Measurements from ENCODE around the gene PI4K2B.
A peak's percentile ranks its signal among the peaks of the same experiment; 100 is the strongest.

Gene PI4K2B

DNA sequence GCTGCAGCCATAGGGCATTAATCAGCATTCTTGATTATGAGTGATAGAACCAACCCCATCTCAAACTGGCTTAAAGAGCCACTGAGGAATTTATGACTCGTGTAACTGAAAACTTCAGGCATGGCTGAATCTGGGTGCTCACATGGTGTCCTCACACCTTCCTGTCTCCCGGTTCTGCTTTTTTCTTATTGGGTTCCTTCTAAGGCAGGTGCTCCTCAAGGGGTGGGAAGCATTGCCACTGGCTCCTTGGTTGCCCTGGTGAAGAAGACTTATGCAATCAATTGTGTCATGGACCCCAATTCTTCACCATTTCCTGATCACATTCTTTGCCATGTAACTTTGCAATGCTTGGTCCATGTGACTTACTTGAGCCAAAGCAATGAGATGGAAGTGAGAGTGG lies 74.5 kb downstream of the PI4K2B start:
- Histone ChIP-seq H3K27me3 (ENCODE audit: insufficient read depth, insufficient read length) (no peaks in the 10 kb centered on the region), H3K4me1 (ENCODE audit: insufficient read depth, insufficient read length) (no peaks in the 10 kb centered on the region), H3K9me3 (ENCODE audit: insufficient read depth, low read length) (no peaks in the 10 kb centered on the region), H3K9ac (ENCODE audit: insufficient read length, low read depth) (no peak overlapping the region), H3K36me3 (ENCODE audit: insufficient read depth, insufficient read length, low read length) (no peaks in the 10 kb centered on the region), H3K4me3 (ENCODE audit: insufficient read length, low read depth) (no peak overlapping the region)
- TF ChIP-seq ZNF274 (IDR thresholded peaks at IDR 0.05; ENCODE audit: low read depth, low read length) (no peak), SUZ12 (IDR thresholded peaks at IDR 0.05; ENCODE audit: extremely low read depth, insufficient read depth, insufficient read length) (no peak), YY1 (IDR thresholded peaks at IDR 0.05; ENCODE audit: insufficient read depth, insufficient read length) (no peak)
- DNase-seq (ENCODE audit: low read depth, low spot score) = no peak

DNA sequence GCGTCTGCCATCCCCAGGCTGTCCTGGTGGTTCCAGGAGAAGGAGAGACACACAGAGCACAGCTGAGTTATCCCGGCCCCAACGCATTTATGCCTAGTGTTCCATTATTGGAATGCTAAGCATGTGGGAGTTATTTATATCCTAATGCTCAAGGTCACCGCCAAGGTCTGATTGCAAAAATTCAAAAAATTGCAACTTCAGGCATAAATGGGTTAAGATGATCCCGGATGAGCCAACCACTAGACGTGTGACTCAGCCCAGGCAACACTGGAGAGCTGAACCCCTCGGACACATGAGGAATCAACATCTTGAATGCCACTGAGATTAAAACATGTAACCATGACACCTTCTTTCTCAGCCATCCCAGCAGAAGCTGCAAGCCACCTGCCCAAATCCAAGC lies 74.9 kb downstream of the PI4K2B start:
- H3K36me3 ChIP-seq (ENCODE audit: insufficient read depth, insufficient read length, low read length) = no peaks in the 10 kb centered on the region
- H3K9ac ChIP-seq (ENCODE audit: insufficient read length, low read depth) = no peak overlapping the region
- H3K9me3 ChIP-seq (ENCODE audit: insufficient read depth, low read length) = no peaks in the 10 kb centered on the region
- H3K27me3 ChIP-seq (ENCODE audit: insufficient read depth, insufficient read length) = no peaks in the 10 kb centered on the region
- DNase-seq (ENCODE audit: low read depth, low spot score) = no peak
- H3K4me1 ChIP-seq (ENCODE audit: insufficient read depth, insufficient read length) = no peaks in the 10 kb centered on the region
- TF ChIP-seq YY1 (IDR thresholded peaks at IDR 0.05; ENCODE audit: insufficient read depth, insufficient read length) = no peak
- TF ChIP-seq SUZ12 (IDR thresholded peaks at IDR 0.05; ENCODE audit: extremely low read depth, insufficient read depth, insufficient read length) = no peak
- TF ChIP-seq ZNF274 (IDR thresholded peaks at IDR 0.05; ENCODE audit: low read depth, low read length) = no peak
- no peak overlapping the region for H3K4me3 ChIP-seq (ENCODE audit: insufficient read length, low read depth)

DNA sequence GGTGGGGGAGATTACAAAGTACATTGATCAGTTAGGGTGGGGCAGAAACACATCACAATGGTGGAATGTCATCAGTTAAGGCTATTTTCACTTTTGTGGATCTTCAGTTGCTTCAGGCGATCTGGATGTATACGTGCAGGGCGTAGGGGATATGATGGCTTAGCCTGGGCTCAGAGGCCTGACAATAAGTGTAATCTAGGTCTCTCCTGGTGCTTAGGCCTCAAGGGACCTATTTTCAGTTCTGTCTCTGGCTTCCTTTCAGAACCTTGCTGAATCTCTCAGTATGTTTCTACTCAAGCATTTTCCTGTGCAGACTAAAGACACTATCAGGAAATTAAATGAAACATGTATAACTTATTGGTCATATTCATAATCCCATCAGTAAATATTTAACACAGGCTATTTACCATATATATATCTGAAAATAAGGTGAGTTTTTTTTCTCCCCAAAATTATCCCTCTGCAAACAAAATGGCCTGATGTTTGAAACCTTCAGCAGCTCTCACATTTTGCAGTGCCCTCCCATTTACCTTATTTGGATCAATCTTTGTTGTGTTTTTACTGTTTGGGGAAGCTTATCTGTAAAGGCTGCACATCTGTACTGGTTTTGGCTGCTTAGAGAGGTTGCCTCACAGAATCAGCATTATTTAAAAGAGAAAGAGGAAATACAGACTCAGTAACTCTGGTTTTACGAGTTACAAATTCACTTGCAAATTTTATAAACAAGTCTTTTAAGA lies 76.4 kb downstream of the PI4K2B start:
- no peaks in the 10 kb centered on the region for H3K9me3 ChIP-seq (ENCODE audit: insufficient read depth, low read length)
- TF ChIP-seq SUZ12 (IDR thresholded peaks at IDR 0.05; ENCODE audit: extremely low read depth, insufficient read depth, insufficient read length) (no peak), ZNF274 (IDR thresholded peaks at IDR 0.05; ENCODE audit: low read depth, low read length) (no peak), YY1 (IDR thresholded peaks at IDR 0.05; ENCODE audit: insufficient read depth, insufficient read length) (no peak)
- H3K27me3 ChIP-seq (ENCODE audit: insufficient read depth, insufficient read length) = no peaks in the 10 kb centered on the region
- H3K36me3 ChIP-seq (ENCODE audit: insufficient read depth, insufficient read length, low read length) = peaks cover 14% of the 10 kb centered on the region
- no peak overlapping the region for H3K4me3 ChIP-seq (ENCODE audit: insufficient read length, low read depth)
- H3K9ac ChIP-seq (ENCODE audit: insufficient read length, low read depth) = no peak overlapping the region
- DNase-seq (ENCODE audit: low read depth, low spot score) = no peak
- no peaks in the 10 kb centered on the region for H3K4me1 ChIP-seq (ENCODE audit: insufficient read depth, insufficient read length)

DNA sequence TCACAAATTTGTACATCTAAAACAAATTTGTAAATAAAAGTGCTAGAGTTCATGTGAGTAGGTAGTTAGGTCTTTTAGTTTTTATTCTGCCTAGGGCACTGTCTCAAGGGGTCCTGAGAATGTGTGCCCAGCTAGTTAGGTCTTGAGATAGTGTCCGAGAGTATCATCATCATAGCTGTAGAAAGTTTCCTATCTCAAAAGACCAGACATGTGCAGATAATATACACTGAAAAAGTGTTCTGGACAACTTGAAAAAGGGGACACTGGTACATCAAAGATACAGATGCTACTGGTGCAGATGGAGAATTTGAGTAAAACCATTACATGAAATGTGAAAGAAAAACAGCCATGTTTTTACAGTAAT lies 77.0 kb downstream of the PI4K2B start:
- no peak overlapping the region for H3K9ac ChIP-seq (ENCODE audit: insufficient read length, low read depth)

DNA sequence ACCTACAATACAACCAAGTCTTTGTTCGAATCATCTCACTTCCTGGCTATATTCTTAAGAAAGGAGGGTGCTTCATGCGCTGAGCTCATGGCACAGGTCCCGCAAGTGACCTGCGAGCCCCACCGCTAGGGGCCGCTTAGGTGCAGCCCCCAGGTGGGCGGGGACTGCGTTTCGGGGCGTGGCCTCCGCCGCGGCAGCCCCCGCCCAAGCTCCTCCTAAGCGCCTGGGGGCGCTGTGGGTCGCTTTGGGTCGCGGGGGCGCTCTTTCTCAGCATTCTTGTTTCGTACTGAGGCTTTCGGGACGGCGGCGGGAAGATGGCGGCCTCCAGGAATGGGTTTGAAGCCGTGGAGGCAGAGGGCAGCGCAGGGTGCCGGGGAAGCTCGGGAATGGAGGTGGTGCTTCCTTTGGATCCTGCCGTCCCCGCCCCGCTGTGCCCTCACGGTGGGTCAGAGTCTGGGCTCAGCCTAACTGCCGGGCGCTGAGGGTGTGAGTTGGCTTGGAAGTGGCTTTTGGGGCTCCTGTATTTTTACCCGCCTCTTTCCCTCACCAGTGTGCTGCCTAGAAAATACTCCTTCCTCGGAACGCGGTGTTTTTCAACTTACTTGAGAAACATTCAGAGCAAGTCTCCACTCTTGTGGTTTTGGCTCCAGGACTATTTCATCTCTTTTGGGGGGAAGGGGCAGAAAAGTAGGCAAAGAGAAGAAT lies 78.8 kb downstream of the PI4K2B start, which contains the start of gene ZCCHC4:
ZCCHC4 (plus strand) TSS at position 279 of the 705 bp plus-strand sequence; CDS start at position 315, 36 bp downstream.
- peak within 1 kb of the TSS; percentile 98 for H3K4me3 ChIP-seq (ENCODE audit: insufficient read length, low read depth)
- no peaks in the 10 kb centered on the region for H3K9me3 ChIP-seq (ENCODE audit: insufficient read depth, low read length)
- peak; percentile 87 for DNase-seq (ENCODE audit: low read depth, low spot score)
- no peaks in the 10 kb centered on the region for H3K27me3 ChIP-seq (ENCODE audit: insufficient read depth, insufficient read length)
- no peaks in the 10 kb centered on the region for H3K4me1 ChIP-seq (ENCODE audit: insufficient read depth, insufficient read length)
- peaks cover 38% of the 10 kb centered on the region for H3K36me3 ChIP-seq (ENCODE audit: insufficient read depth, insufficient read length, low read length)
- TF ChIP-seq ZNF274 (IDR thresholded peaks at IDR 0.05; ENCODE audit: low read depth, low read length) (no peak), YY1 (IDR thresholded peaks at IDR 0.05; ENCODE audit: insufficient read depth, insufficient read length) (peak; percentile 93), SUZ12 (IDR thresholded peaks at IDR 0.05; ENCODE audit: extremely low read depth, insufficient read depth, insufficient read length) (no peak)
- peak within 1 kb of the TSS; percentile 96 for H3K9ac ChIP-seq (ENCODE audit: insufficient read length, low read depth)

More for the DNA sequence above, 77.0 kb downstream of the PI4K2B start:
- no peak for DNase-seq (ENCODE audit: low read depth, low spot score)
- no peaks in the 10 kb centered on the region for H3K4me1 ChIP-seq (ENCODE audit: insufficient read depth, insufficient read length)
- peaks cover 19% of the 10 kb centered on the region for H3K36me3 ChIP-seq (ENCODE audit: insufficient read depth, insufficient read length, low read length)
- TF ChIP-seq YY1 (IDR thresholded peaks at IDR 0.05; ENCODE audit: insufficient read depth, insufficient read length) = no peak
- no peak for TF ChIP-seq ZNF274 (IDR thresholded peaks at IDR 0.05; ENCODE audit: low read depth, low read length)
- no peak for TF ChIP-seq SUZ12 (IDR thresholded peaks at IDR 0.05; ENCODE audit: extremely low read depth, insufficient read depth, insufficient read length)
- no peaks in the 10 kb centered on the region for H3K27me3 ChIP-seq (ENCODE audit: insufficient read depth, insufficient read length)
- H3K4me3 ChIP-seq (ENCODE audit: insufficient read length, low read depth) = no peak overlapping the region
- no peaks in the 10 kb centered on the region for H3K9me3 ChIP-seq (ENCODE audit: insufficient read depth, low read length)

DNA sequence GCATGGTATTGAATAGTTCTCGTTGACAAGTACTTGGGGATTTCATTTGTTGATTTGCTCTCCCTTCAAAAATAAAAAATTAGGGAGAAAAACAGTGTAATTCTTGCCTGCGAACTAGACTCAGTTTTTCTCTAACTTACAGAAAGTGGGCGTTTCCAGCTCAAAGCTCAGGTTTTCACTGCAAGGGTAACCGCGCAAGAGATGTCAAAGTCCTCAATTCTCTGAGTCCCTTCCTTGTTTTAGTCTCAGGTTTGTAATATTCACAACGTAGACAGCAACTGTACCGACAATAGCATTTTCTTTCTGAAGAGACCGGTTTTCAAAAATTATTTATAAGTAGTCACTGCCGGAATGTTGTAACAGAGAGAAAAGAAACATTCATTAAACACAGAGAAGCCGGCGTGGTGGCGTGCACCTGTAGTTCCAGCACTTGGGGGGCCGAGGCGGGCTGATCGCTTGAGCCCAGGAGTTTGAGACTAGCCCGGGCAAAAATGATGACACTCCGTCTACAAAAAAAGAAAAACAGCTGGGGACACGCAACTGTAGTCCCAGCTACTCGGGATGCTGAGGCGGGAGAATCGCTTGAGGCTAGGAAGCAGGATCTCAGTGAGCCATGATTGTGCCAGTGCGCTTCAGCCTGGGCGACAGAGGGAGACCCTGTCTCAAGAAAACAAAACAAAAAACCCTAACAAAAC lies 79.5 kb downstream of the PI4K2B start:
- DNase-seq (ENCODE audit: low read depth, low spot score) = no peak
- no peaks in the 10 kb centered on the region for H3K4me1 ChIP-seq (ENCODE audit: insufficient read depth, insufficient read length)
- H3K36me3 ChIP-seq (ENCODE audit: insufficient read depth, insufficient read length, low read length) = peaks cover 42% of the 10 kb centered on the region
- no peak for TF ChIP-seq SUZ12 (IDR thresholded peaks at IDR 0.05; ENCODE audit: extremely low read depth, insufficient read depth, insufficient read length)
- TF ChIP-seq ZNF274 (IDR thresholded peaks at IDR 0.05; ENCODE audit: low read depth, low read length) = no peak
- TF ChIP-seq YY1 (IDR thresholded peaks at IDR 0.05; ENCODE audit: insufficient read depth, insufficient read length) = no peak
- H3K4me3 ChIP-seq (ENCODE audit: insufficient read length, low read depth) = peak overlapping the region; percentile 98
- no peaks in the 10 kb centered on the region for H3K27me3 ChIP-seq (ENCODE audit: insufficient read depth, insufficient read length)
- peak overlapping the region; percentile 96 for H3K9ac ChIP-seq (ENCODE audit: insufficient read length, low read depth)
- H3K9me3 ChIP-seq (ENCODE audit: insufficient read depth, low read length) = no peaks in the 10 kb centered on the region

DNA sequence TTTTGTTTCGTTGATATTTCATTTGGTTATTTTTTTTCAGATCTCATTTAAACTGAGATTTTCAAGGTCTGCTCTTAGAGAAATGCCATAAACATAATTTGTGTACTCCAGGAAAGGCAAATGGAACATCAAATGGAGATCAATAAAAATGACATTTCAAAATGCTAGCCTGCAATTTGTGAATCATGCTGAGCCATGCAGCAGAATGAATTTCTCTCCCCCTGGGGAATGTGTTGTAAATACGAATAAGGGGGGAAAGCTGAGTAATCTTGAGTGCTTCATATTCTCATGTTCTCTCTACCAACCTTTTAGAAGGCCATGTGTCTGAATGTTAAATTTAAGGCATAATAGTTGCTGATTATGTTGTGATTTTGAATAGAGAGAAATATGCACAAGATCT lies 86.5 kb downstream of the PI4K2B start:
- Histone ChIP-seq H3K36me3 (ENCODE audit: insufficient read depth, insufficient read length, low read length) (peaks cover 65% of the 10 kb centered on the region), H3K27me3 (ENCODE audit: insufficient read depth, insufficient read length) (no peaks in the 10 kb centered on the region), H3K4me3 (ENCODE audit: insufficient read length, low read depth) (no peak overlapping the region), H3K9ac (ENCODE audit: insufficient read length, low read depth) (no peak overlapping the region), H3K4me1 (ENCODE audit: insufficient read depth, insufficient read length) (no peaks in the 10 kb centered on the region), H3K9me3 (ENCODE audit: insufficient read depth, low read length) (no peaks in the 10 kb centered on the region)
- no peak for DNase-seq (ENCODE audit: low read depth, low spot score)
- no peak for TF ChIP-seq SUZ12 (IDR thresholded peaks at IDR 0.05; ENCODE audit: extremely low read depth, insufficient read depth, insufficient read length)
- TF ChIP-seq YY1 (IDR thresholded peaks at IDR 0.05; ENCODE audit: insufficient read depth, insufficient read length) = no peak
- no peak for TF ChIP-seq ZNF274 (IDR thresholded peaks at IDR 0.05; ENCODE audit: low read depth, low read length)
